ENCODE data around the gene DST.

DNA sequence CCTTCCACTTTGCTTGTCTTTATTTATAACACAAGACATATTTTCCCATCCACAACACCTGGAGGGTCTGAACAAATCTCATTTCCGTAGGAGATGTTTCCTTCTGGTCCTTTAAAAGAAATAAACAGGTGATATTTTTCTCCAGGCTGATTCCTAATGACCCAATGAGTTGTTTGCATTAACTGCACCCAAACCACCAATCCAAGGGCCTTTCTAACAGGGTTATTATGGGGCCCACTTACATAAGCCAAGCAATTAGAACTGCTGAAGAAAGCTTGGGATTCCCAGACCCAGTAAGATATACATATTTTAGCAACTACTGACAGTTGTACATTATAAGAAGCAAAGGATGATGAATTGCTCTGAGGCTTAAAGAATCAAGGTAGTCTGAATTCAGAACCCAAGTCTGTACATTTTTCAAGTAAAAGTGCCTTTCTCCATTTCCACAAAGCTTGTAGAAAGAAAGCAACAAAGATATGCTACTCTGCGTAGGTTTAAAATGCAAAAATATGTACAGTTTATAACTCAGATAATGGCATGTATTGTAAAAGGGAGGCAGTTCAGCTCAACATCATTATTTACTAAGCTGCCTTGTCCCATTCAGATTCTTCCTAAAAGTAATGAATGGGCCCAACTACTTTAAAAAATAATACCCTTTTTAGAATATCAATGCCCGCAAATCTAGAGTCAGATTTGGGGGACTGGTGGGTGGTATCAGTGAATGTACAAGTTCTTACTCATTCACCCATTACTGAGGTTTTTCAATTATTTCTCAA lies 120.0 kb downstream of the DST start:
- TF ChIP-seq CTCF (IDR thresholded peaks at IDR 0.05) (no peak), ZFX (IDR thresholded peaks at IDR 0.05; ENCODE audit: borderline replicate concordance) (no peak)
